Ectodermal cell (in vitro differentiated cells): Measurements from ENCODE around the gene SH2D4B.

Experiments
- H3K27ac ChIP-seq: 2 replicates; pipeline ENCODE4 v1.7.0; 2013; ENCODE audit warnings: mild to moderate bottlenecking, low read depth, low read length; ENCODE audit not compliant: insufficient read depth, poor library complexity, severe bottlenecking
- H3K27me3 ChIP-seq: 2 replicates; pipeline ENCODE4 v1.7.0; 2013; ENCODE audit warnings: mild to moderate bottlenecking, low read length; ENCODE audit not compliant: insufficient read depth, control insufficient read depth, poor library complexity, severe bottlenecking
- H3K36me3 ChIP-seq: one replicate; pipeline ENCODE4 v1.7.0; 2013; ENCODE audit warnings: low read length; ENCODE audit not compliant: control insufficient read depth, insufficient read depth
- H3K4me1 ChIP-seq: one replicate; pipeline ENCODE4 v1.7.0; 2013; ENCODE audit warnings: low read length; ENCODE audit not compliant: control insufficient read depth, insufficient read depth
- H3K4me3 ChIP-seq: 2 replicates; pipeline ENCODE4 v1.7.0; 2013; ENCODE audit warnings: low read depth, low read length, control low read depth; ENCODE audit not compliant: insufficient read depth
- H3K9me3 ChIP-seq: 2 replicates; pipeline ENCODE4 v1.7.0; 2013; ENCODE audit warnings: mild to moderate bottlenecking, low read length, moderate library complexity; ENCODE audit not compliant: control insufficient read depth
- WGBS, 2 experiments: methylation state at CpG; one replicate each; pipeline ENCODE4 v1.1.7; 2013; ENCODE audit warnings: missing lambda C conversion rate in 2 of 2; 5-methylcytosine and 5-hydroxymethylcytosine counted together

Gene SH2D4B

DNA sequence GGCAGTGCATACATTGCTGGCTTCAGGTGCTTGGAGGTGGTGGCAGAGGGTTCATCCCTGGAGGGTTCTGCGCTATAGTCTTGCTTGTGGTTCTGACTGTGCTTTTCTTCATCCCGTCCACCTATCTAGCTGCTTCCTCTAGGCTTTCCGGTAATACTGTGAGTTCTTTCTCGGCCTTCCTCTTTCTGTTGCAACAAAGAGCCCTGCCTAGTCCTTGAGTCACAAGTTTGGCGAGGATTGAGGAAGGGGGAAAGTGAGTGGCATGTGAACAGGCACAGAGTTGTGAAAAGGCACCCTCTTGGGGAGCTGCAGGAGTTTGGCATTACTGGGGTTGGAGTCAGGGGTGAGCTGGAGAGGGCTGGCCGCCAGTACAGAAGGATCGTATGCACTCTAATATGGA lies 123.0 kb downstream of the SH2D4B start:
- H3K36me3 ChIP-seq = no peaks in the 10 kb centered on the region
- no peaks in the 10 kb centered on the region for H3K4me1 ChIP-seq
- H3K4me3 ChIP-seq = no peak overlapping the region
- no peaks in the 10 kb centered on the region for H3K9me3 ChIP-seq
- WGBS, 2 experiments = 92% methylated on average over 6 to 7 of the region's 7 CpGs
- H3K27me3 ChIP-seq = no peaks in the 10 kb centered on the region
- H3K27ac ChIP-seq = no peak overlapping the region

DNA sequence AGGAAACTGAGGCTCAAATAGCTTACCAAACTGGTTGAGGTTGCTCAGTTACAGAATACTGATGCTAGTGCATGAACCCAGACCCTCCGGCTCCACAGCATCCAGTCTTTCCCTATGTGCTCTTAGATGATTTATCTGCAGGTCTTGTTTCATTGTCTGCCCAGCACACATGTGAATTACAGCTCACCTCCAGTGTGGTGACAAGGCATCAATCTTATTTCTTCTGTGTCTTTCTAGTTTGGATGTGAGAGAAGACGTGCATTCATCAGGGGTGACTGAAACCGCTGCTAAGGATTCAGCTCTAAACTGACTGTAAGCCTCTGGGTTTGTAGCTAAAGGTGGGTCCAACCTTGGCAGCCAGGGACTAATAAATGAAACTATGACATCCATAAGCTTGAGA lies 123.8 kb downstream of the SH2D4B start:
- 88 to 89% methylated on average over 3 of the region's 3 CpGs for WGBS, 2 experiments
- Histone ChIP-seq H3K27ac (no peak overlapping the region), H3K36me3 (no peaks in the 10 kb centered on the region), H3K4me1 (no peaks in the 10 kb centered on the region), H3K27me3 (no peaks in the 10 kb centered on the region), H3K4me3 (no peak overlapping the region), H3K9me3 (no peaks in the 10 kb centered on the region)

DNA sequence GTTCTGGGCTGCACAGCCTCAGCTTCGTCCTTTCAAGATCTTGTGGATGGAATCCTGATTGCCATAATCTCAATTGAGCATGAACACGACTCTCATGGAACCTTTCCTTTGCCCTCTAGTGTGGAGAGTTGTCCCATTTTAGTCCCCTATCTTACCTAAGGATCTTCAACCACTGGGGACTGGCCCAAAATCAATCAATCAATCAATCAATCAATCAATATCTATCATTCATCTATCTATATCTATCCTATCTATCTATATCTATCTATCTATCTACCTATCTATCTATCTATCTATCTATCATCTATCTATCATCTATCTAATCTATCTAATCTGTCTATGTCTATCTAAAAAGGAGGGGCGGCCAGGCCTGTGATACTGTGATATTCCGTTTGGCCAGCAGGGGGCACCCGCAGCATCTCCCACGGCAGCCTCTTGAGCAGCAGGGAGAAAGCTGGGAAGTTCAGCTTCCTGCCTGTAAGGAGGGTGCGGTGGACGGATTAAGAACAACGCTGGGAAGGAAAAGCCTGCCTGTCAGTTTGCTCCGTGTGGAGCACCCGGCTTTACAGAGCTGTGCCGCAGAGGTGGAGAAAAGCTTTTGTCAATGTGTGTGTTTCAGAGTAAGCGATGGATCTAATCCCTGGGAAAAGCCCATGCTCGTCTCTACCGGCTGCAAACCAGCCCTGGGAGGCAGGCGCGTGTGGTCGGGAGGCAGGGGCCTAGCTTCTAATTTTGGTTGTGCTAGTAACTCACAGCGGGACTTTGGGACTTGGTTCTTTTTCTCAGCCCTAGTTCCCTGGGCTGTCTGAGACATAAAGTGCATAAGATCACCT lies 124.9 kb downstream of the SH2D4B start:
- Histone ChIP-seq H3K27me3 (no peaks in the 10 kb centered on the region), H3K9me3 (no peaks in the 10 kb centered on the region), H3K27ac (peak overlapping the region; percentile 45), H3K4me1 (no peaks in the 10 kb centered on the region), H3K4me3 (no peak overlapping the region), H3K36me3 (no peaks in the 10 kb centered on the region)
- 10 to 12% methylated on average over 19 of the region's 19 CpGs for WGBS, 2 experiments

DNA sequence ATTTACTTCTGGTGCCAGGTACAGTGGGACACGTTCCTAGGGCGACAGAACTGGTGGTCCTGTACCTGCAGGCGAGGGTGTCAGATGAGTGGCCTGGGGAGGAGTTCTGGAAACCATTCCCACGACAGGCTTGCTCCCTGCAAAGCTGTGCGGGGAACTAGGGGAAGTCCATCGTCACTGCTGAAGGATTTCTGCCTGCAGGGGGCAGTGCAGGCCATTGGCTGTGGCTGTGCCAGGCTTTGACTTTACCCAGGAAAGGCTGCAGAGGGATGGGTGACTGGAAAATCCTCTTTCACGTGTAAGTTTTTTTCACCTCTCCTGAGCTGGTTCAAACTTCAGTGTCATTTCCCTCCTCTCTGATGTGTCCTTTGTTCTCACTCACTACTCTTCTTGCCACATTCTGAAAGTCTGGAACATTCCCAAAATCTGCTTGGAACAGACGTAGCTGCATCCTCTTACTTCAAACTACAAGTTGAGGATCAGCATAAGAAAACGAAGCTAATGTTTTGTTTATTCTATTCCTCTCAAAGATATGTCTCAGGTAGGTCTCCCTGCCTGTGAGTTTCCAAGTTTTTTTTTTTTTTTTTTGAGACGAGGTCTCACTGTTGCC lies 126.5 kb downstream of the SH2D4B start:
- Histone ChIP-seq H3K9me3 (no peaks in the 10 kb centered on the region), H3K36me3 (no peaks in the 10 kb centered on the region), H3K27ac (no peak overlapping the region), H3K27me3 (no peaks in the 10 kb centered on the region), H3K4me1 (no peaks in the 10 kb centered on the region), H3K4me3 (no peak overlapping the region)
- 26 to 28% methylated on average over 10 of the region's 10 CpGs for WGBS, 2 experiments

GRCh38 chr10:80669485-80669884 lies 131.8 kb downstream of the SH2D4B start:
- Histone ChIP-seq H3K27ac (no peak overlapping the region), H3K36me3 (no peaks in the 10 kb centered on the region), H3K4me1 (no peaks in the 10 kb centered on the region), H3K27me3 (no peaks in the 10 kb centered on the region), H3K9me3 (no peaks in the 10 kb centered on the region), H3K4me3 (no peak overlapping the region)
- WGBS, 2 experiments = 90 to 95% methylated on average over 2 of the region's 2 CpGs

DNA sequence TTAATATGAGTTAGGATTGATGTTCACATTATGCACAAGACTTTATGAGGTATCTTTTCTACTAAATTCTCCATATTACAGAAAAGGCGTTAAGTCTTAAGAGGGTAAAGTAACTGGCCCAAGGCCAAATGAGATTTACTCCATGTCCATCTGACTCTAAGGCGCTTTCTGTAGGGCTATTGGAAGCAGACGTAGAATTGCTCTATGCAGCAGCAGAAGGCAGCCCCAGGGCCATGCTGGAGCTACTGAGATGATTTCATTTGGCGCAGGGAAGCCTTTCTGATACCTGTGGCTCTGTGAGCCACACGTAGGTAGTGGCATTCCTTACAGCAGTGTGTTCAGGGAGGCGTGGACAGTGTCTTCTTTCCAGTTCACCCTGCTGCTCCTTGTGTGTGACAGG lies 133.1 kb downstream of the SH2D4B start:
- no peaks in the 10 kb centered on the region for H3K4me1 ChIP-seq
- 93 to 94% methylated on average over 6 of the region's 6 CpGs for WGBS, 2 experiments

DNA sequence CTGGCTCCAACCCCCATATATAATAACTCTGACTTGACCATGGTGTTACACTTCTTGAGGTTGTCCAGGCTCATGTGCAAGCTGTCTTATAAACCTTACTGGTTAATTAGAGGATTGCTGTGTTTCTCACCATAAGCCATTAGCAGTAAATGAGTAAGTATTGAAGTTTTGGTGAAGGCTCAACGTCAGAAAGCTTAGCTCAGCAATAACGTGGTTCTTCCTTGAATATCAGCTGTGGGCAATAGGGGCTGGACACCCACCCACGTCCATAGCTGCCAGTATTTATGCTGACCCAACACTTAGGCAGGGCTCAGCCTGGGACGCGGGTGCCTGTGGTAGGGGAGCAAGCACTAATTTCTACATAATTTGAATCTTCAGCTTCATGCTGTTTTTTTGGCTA lies 134.1 kb downstream of the SH2D4B start:
- Histone ChIP-seq H3K9me3 (no peaks in the 10 kb centered on the region), H3K4me3 (no peak overlapping the region), H3K36me3 (no peaks in the 10 kb centered on the region), H3K27me3 (no peaks in the 10 kb centered on the region), H3K4me1 (no peaks in the 10 kb centered on the region), H3K27ac (no peak overlapping the region)
- WGBS, 2 experiments = 92 to 94% methylated on average over 5 of the region's 5 CpGs

More for the DNA sequence above, 133.1 kb downstream of the SH2D4B start:
- H3K36me3 ChIP-seq = no peaks in the 10 kb centered on the region
- H3K27ac ChIP-seq = no peak overlapping the region
- no peak overlapping the region for H3K4me3 ChIP-seq
- H3K27me3 ChIP-seq = no peaks in the 10 kb centered on the region
- no peaks in the 10 kb centered on the region for H3K9me3 ChIP-seq

GRCh38 chr10:80672613-80673012 lies 134.9 kb downstream of the SH2D4B start:
- Histone ChIP-seq H3K9me3 (no peaks in the 10 kb centered on the region), H3K4me1 (no peaks in the 10 kb centered on the region), H3K4me3 (no peak overlapping the region), H3K27me3 (no peaks in the 10 kb centered on the region), H3K27ac (no peak overlapping the region), H3K36me3 (no peaks in the 10 kb centered on the region)
- WGBS, 2 experiments = 88 to 93% methylated on average over 2 to 3 of the region's 3 CpGs

DNA sequence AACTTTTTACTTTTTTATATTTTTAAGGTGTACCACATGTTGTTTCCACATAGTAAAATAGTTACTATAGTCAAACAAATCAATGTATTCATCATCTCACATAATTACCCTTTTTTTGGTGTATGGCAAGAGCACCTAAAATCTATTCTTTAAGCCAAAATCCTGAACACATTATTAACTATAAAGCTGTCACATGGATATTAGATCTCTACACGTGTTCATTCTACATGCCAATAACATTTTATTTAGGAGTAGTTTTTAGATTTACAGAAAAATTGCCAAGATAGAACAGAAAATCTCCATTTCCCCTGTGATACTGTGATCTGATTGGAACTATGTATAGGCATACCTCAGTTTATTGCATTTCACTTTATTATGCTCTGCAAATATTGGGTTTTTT lies 137.1 kb downstream of the SH2D4B start:
- Histone ChIP-seq H3K4me1 (no peaks in the 10 kb centered on the region), H3K27me3 (no peaks in the 10 kb centered on the region), H3K9me3 (no peaks in the 10 kb centered on the region), H3K36me3 (no peaks in the 10 kb centered on the region), H3K27ac (no peak overlapping the region), H3K4me3 (no peak overlapping the region)
- WGBS, 2 experiments = 88% methylated on average over 1 of the region's 1 CpG; no CpG with 5 or more reads in 1 of the 2 experiments

- Histone ChIP-seq H3K4me1 (no peaks in the 10 kb centered on the region), H3K36me3 (no peaks in the 10 kb centered on the region), H3K27ac (no peak overlapping the region), H3K4me3 (no peak overlapping the region), H3K9me3 (no peaks in the 10 kb centered on the region), H3K27me3 (no peaks in the 10 kb centered on the region)
- WGBS, 2 experiments = 86 to 100% methylated on average over 1 of the region's 1 CpG
These were observed 143.4 kb downstream of the SH2D4B start for GRCh38 chr10:80681142-80681541.
